Fibroblast of gingiva (primary cell): ENCODE data around the gene MTA3.

Source experiments
- DNase-seq: peaks from one replicate; pipeline ENCODE4 v3.0.0-alpha.2; 2011; ENCODE audit warnings: low read depth

MTA3 gene

GRCh38 chr2:42787424-42787787 is 219.0 kb downstream of the MTA3 start:
- no peak for DNase-seq

GRCh38 chr2:42787788-42788477 is 219.5 kb downstream of the MTA3 start:
- no peak for DNase-seq

GRCh38 chr2:42788478-42788793 is 220.0 kb downstream of the MTA3 start:
- no peak for DNase-seq

- no peak for DNase-seq
Measured at GRCh38 chr2:42788882-42789281, 220.4 kb downstream of the MTA3 start.

GRCh38 chr2:42789751-42790150 is 221.3 kb downstream of the MTA3 start:
- no peak for DNase-seq

- no peak for DNase-seq
Measured at GRCh38 chr2:42791606-42792005, 223.2 kb downstream of the MTA3 start.

- no peak for DNase-seq
Measured at GRCh38 chr2:42792087-42792582, 223.7 kb downstream of the MTA3 start.

- DNase-seq = no peak
Measured at GRCh38 chr2:42792583-42793333, 224.3 kb downstream of the MTA3 start, which contains the start of gene HAAO. TSS of gene HAAO (minus strand) at chr2:42792583. CDS start at chr2:42792536, 47 bp downstream.

GRCh38 chr2:42793334-42794270 is 225.2 kb downstream of the MTA3 start:
- no peak for DNase-seq

GRCh38 chr2:42794271-42795046 is 226.0 kb downstream of the MTA3 start:
- DNase-seq = peak; percentile 13

- DNase-seq = no peak
Measured at GRCh38 chr2:42795275-42795674, 226.8 kb downstream of the MTA3 start.

- no peak for DNase-seq
Measured at GRCh38 chr2:42795841-42796301, 227.4 kb downstream of the MTA3 start.

- no peak for DNase-seq
Measured at GRCh38 chr2:42796427-42797248, 228.2 kb downstream of the MTA3 start.

GRCh38 chr2:42797281-42797680 is 228.8 kb downstream of the MTA3 start:
- no peak for DNase-seq

- DNase-seq = no peak
Measured at GRCh38 chr2:42799881-42800280, 231.4 kb downstream of the MTA3 start.

GRCh38 chr2:42800461-42800962 is 232.1 kb downstream of the MTA3 start:
- no peak for DNase-seq

- peak; percentile 69 for DNase-seq
Measured at GRCh38 chr2:42800981-42801380, 232.5 kb downstream of the MTA3 start.

- peak; percentile 59 for DNase-seq
Measured at GRCh38 chr2:42801381-42801780, 232.9 kb downstream of the MTA3 start.

- DNase-seq = no peak
Measured at GRCh38 chr2:42802150-42802549, 233.7 kb downstream of the MTA3 start.

GRCh38 chr2:42804338-42804737 is 235.9 kb downstream of the MTA3 start:
- DNase-seq = peak; percentile 92
